ENCODE data around the gene UPK2.
"Not testable (repeated sequence)": the region's sequence is repeated elsewhere in the genome, so short reads cannot be mapped to it uniquely, and the experiment has no call there.

The UPK2 gene

DNA sequence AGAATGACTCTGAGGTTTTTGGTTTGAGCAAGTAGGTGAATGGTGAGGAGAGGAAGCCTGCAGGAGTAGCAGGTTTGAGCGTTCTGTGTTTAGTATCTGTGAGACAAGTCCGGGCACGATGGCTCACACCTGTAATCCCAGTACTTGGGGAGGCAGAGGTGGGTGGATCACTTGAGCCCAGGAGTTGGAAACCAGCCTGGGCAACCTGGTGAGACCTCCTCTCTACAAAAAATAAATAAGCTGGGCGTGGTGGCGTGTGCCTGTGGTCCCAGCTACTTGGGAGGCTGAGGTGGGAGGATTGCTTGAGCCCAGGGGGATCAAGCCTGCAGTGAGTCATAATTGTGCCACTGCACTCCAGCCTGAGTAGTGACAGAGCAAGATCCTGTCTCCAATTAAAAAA, 32.2 kb downstream of the UPK2 start:
- DNase-seq (ENCODE audit: low spot score) = no peak

DNA sequence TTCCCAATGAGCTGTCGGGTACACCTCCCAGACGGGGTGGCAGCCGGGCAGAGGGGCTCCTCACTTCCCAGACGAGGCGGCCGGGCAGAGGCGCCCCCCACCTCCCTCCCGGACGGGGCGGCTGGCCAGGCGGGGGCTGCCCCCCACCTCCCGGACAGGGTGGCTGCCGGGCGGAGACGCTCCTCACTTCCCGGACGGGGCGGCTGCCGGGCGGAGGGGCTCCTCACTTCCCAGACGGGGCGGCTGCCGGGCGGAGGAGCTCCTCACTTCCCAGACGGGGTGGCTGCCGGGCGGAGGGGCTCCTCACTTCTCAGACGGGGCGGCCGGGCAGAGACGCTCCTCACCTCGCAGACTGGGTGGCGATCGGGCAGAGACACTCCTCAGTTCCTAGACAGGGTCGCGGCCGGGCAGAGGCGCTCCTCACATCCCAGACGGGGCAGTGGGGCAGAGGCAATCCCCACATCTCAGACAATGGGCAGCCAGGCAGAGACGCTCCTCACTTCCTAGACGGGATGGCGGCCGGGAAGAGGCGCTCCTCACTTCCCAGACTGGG, 35.5 kb downstream of the UPK2 start:
- DNase-seq (ENCODE audit: low spot score) = not testable (repeated sequence)

DNA sequence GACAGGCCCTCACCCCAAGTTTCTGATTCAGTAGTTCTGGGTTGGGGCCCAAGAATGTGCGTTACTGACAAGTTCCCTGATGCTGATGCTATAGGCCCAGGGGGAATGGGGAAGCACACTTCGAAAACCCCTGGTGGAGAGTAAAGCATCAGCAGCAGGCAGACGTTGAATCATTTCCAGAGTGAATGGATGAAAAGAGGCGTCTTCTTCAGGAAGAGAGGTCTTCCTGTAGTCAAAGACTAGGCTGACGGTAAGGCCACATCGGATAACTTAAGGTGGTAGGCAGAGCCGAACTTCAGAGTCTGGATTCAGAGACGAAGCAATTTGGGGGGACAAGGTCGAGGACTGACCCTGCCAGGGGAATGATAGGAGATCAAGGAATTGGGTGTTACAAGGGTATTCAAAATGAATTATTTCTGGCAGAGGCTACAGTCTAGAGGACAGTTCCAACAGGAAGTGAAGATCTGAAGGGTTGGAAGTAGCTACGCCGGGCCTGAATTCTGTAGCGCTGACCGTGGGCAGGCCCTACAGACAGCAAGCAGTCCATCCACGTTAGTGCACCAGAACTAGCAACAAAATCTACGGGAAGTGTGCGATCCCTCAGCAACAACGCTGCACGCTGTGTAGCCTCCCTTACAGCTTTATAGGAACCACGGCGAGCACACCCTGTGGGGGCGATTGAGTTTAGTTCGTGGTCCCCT, 41.0 kb downstream of the UPK2 start:
- peak; percentile 71 for DNase-seq (ENCODE audit: low spot score)

DNA sequence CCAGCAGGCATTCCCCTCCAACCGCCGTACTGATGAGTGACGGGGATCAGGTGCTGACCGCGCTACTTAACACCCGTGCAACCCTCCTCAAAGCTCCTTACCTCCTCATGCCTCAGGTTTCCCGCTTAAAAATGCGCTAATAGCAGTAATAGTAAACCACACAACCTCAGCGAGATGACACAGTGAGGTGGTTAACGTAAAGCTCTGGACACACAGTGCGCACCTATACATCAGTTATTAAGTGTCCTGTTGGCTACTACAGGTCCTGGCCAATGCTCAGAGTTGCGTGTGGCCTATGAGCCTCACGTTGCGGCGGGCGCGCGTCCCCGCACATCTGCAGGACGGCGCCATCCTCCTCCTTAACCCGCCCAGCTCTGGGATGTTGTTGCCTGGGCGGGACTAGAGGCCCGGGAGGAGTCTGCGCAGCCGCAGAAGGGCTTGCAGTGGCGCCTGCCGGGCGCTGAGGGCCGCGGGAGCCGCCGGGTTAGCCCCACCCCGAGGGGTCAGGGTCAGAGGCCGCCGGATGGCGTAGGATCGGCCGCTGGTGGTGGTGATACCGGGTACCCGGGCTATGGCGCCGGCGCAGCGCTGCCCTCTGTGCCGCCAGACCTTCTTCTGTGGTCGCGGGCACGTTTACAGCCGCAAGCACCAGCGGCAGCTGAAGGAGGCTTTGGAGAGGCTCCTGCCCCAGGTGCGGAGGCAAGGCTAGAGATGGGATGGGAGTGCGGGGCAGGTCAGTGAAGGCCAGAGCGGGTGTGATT, 41.7 kb downstream of the UPK2 start, which contains the start of gene CENATAC:
CENATAC (plus strand) TSS at position 512 of the 761 bp plus-strand sequence; CDS start at position 572, 60 bp downstream.
- DNase-seq (ENCODE audit: low spot score) = peak; percentile 94

DNA sequence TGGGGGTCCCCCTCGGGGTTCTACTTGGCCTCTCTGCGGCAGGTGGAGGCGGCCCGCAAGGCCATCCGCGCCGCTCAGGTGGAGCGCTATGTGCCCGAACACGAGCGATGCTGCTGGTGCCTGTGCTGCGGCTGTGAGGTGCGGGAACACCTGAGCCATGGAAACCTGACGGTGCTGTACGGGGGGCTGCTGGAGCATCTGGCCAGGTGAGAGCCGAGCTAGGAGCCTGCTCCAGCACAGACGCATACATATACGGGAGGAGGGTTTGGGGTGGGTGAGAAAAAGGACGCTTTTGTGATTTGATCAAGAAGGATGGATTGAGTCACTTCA, 42.3 kb downstream of the UPK2 start:
- no peak for DNase-seq (ENCODE audit: low spot score)

DNA sequence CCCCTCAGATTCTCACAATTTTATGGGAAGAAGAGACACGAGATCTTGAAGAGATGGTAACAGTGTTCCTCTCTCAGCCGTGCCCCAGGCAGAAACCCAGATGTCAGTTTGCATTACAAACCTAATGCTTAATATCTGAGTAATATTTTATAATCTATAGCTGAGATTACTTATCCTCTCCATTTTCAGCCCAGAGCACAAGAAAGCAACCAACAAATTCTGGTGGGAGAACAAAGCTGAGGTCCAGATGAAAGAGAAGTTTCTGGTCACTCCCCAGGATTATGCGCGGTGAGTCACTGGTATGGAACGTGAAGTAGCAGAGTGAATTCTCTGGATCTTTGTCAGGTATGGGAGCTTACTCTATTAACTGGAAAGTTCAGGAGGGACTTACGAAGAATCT, 42.7 kb downstream of the UPK2 start:
- DNase-seq (ENCODE audit: low spot score) = no peak

DNA sequence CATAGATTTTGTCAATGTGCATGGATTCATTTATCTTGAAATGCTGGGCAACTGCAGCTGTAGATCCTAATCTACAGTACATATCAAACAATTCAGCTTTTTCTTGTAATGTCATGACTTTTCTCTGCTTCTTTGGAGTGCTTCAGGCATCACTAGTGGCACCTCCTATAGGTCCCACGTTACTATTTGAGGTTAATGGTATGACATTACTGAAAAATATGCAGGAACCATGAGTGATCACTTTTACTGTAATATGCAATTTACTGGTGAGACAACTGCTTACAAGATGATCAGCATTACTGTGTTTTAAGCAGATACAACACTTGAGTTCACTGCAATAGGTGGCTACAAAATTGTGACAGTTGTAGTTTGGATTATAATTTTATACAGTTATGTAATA, 44.8 kb downstream of the UPK2 start:
- DNase-seq (ENCODE audit: low spot score) = no peak

DNA sequence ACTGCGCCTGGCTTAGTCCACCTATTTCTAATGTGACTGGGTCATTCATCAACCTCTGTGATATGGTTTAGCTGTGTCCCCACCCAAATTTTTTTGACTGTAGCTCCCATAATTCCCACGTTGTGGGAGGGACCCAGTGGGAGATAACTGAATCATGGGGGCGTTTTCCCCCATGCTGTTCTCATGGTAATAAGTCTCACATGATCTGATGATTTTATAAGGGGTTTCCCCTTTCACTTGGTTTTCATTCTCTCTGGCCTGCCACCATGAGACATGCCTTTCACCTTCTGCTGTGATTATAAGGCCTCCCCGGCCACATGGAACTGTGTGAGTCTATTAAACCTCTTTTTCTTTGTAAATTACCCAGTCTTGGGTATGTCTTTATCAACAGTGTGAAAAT, 50.6 kb downstream of the UPK2 start:
- DNase-seq (ENCODE audit: low spot score) = no peak

Data from NAMALWA (cell line).